Trophoblast cell (in vitro differentiated cells and primary cell): Measurements from ENCODE around the gene UBIAD1.

Source experiments
- DNase-seq, 2 donors: peaks; one replicate each; pipeline ENCODE4 v3.0.0-alpha.2; 2016
- H2AFZ ChIP-seq: 2 replicates; pipeline ENCODE4 v1.6.1; 2013; ENCODE audit warnings: low read length, moderate library complexity, mild to moderate bottlenecking; ENCODE audit not compliant: insufficient read depth, poor library complexity
- H2AK5ac ChIP-seq: 2 replicates; pipeline ENCODE4 v1.6.1; 2013; ENCODE audit warnings: mild to moderate bottlenecking, low read length
- H2BK120ac ChIP-seq: 2 replicates; pipeline ENCODE4 v1.6.1; 2013; ENCODE audit warnings: low read length, mild to moderate bottlenecking, moderate library complexity; ENCODE audit not compliant: insufficient read depth, poor library complexity
- H2BK12ac ChIP-seq: 2 replicates; pipeline ENCODE4 v1.6.1; 2013; ENCODE audit warnings: mild to moderate bottlenecking, low read length, moderate library complexity
- H2BK5ac ChIP-seq: 2 replicates; pipeline ENCODE4 v1.6.1; 2013; ENCODE audit warnings: low read length, low read depth, moderate library complexity, mild to moderate bottlenecking; ENCODE audit not compliant: poor library complexity
- H3K14ac ChIP-seq: 2 replicates; pipeline ENCODE4 v1.6.1; 2013; ENCODE audit warnings: mild to moderate bottlenecking, low read length
- H3K18ac ChIP-seq: 2 replicates; pipeline ENCODE4 v1.6.1; 2013; ENCODE audit warnings: mild to moderate bottlenecking, low read length
- H3K23ac ChIP-seq: 2 replicates; pipeline ENCODE4 v1.6.1; 2013; ENCODE audit warnings: low read length
- H3K27ac ChIP-seq: 2 replicates; pipeline ENCODE4 v1.5.1; 2013; ENCODE audit warnings: low read depth, mild to moderate bottlenecking, inconsistent platforms, low read length, moderate library complexity
- H3K27me3 ChIP-seq: 2 replicates; pipeline ENCODE4 v1.6.1; 2013; ENCODE audit warnings: inconsistent platforms, mild to moderate bottlenecking, low read length, moderate library complexity; ENCODE audit not compliant: insufficient read depth
- H3K36me3 ChIP-seq, 2 experiments: 1 replicate in 1 of 2; 2 replicates in 1 of 2; pipeline ENCODE4 v1.6.1; 2013; ENCODE audit warnings: low read length in 2 of 2, mild to moderate bottlenecking in 2 of 2, moderate library complexity in 1 of 2; ENCODE audit not compliant: insufficient read depth in 2 of 2, control insufficient read depth in 1 of 2
- H3K4ac ChIP-seq: 2 replicates; pipeline ENCODE4 v1.6.1; 2013; ENCODE audit warnings: low read depth, mild to moderate bottlenecking, low read length, moderate library complexity
- H3K4me1 ChIP-seq, 2 experiments: 1 replicate in 1 of 2; 2 replicates in 1 of 2; pipeline ENCODE4 v1.6.1; 2013; ENCODE audit warnings: low read length in 2 of 2, mild to moderate bottlenecking in 2 of 2, moderate library complexity in 1 of 2; ENCODE audit not compliant: insufficient read depth in 2 of 2, control insufficient read depth in 1 of 2
- H3K4me2 ChIP-seq: 2 replicates; pipeline ENCODE4 v1.6.1; 2013; ENCODE audit warnings: inconsistent platforms, mild to moderate bottlenecking, low read length, moderate library complexity
- H3K4me3 ChIP-seq: 2 replicates; pipeline ENCODE4 v1.5.1; 2013; ENCODE audit warnings: mild to moderate bottlenecking, low read depth, low read length, inconsistent platforms
- H3K79me1 ChIP-seq: one replicate; pipeline ENCODE4 v1.6.1; 2013; ENCODE audit warnings: low read length
- H3K79me2 ChIP-seq: 2 replicates; pipeline ENCODE4 v1.6.1; 2013; ENCODE audit warnings: low read length, mild to moderate bottlenecking; ENCODE audit not compliant: control insufficient read depth, insufficient read depth, poor library complexity
- H3K9ac ChIP-seq: 2 replicates; pipeline ENCODE4 v1.6.1; 2013; ENCODE audit warnings: mild to moderate bottlenecking, low read length
- H3K9me3 ChIP-seq: 2 replicates; pipeline ENCODE4 v1.6.1; 2013; ENCODE audit warnings: low read depth, mild to moderate bottlenecking, control low read depth, inconsistent platforms, low read length; ENCODE audit not compliant: insufficient read depth
- H4K12ac ChIP-seq: 2 replicates; pipeline ENCODE4 v1.6.1; 2013; ENCODE audit warnings: low read depth, mild to moderate bottlenecking, low read length, moderate library complexity
- H4K8ac ChIP-seq: 2 replicates; pipeline ENCODE4 v1.6.1; 2013; ENCODE audit warnings: low read depth, mild to moderate bottlenecking, low read length, moderate library complexity
- H4K91ac ChIP-seq: one replicate; pipeline ENCODE4 v1.6.1; 2013; ENCODE audit warnings: low read depth, mild to moderate bottlenecking, low read length, moderate library complexity
- WGBS: extraction: QIAGEN DNeasy Blood & Tissue Kit; methylation state at CpG from one replicate; pipeline ENCODE4 v1.1.7; 2013; ENCODE audit warnings: missing lambda C conversion rate; ENCODE audit not compliant: insufficient read length, insufficient coverage; ENCODE audit errors: extremely low coverage; 5-methylcytosine and 5-hydroxymethylcytosine counted together

The UBIAD1 gene

GRCh38 chr1:11237356-11237755 lies 35.6 kb upstream of the UBIAD1 start:
- Histone ChIP-seq H3K9ac (no peak overlapping the region), H3K14ac (no peak overlapping the region), H4K12ac (no peak overlapping the region), H3K23ac (no peak overlapping the region), H4K91ac (no peak overlapping the region), H3K79me1 (no peaks in the 10 kb centered on the region), H2BK12ac (no peak overlapping the region), H3K4ac (no peak overlapping the region), H3K18ac (no peak overlapping the region), H3K27ac (no peak overlapping the region), H3K4me2 (no peak overlapping the region), H3K27me3 (no peaks in the 10 kb centered on the region), H2BK120ac (no peak overlapping the region), H2BK5ac (no peak overlapping the region), H3K36me3 (peaks cover 32 to 55% of the 10 kb centered on the region in 2 experiments), H3K9me3 (peaks cover 2% of the 10 kb centered on the region), H4K8ac (no peak overlapping the region), H2AFZ (no peak overlapping the region), H3K4me1 (no peaks in the 10 kb centered on the region), H3K4me3 (no peak overlapping the region), H3K79me2 (no peaks in the 10 kb centered on the region), H2AK5ac (no peak overlapping the region)
- DNase-seq, result no peak
- WGBS, result no CpG with 5 or more reads among the region's 6 CpGs

GRCh38 chr1:11238311-11238710 lies 34.7 kb upstream of the UBIAD1 start:
- H3K18ac ChIP-seq, result no peak overlapping the region
- no peaks in the 10 kb centered on the region for H3K79me2 ChIP-seq
- H2AFZ ChIP-seq, result no peak overlapping the region
- no peak for DNase-seq
- H4K12ac ChIP-seq, result no peak overlapping the region
- no peaks in the 10 kb centered on the region for H3K4me1 ChIP-seq
- no peaks in the 10 kb centered on the region for H3K79me1 ChIP-seq
- no peak overlapping the region for H3K4ac ChIP-seq
- no peak overlapping the region for H3K4me2 ChIP-seq
- no peak overlapping the region for H4K91ac ChIP-seq
- no peak overlapping the region for H2BK5ac ChIP-seq
- no peaks in the 10 kb centered on the region for H3K27me3 ChIP-seq
- no peak overlapping the region for H3K27ac ChIP-seq
- H2BK12ac ChIP-seq, result no peak overlapping the region
- no peak overlapping the region for H2BK120ac ChIP-seq
- H3K23ac ChIP-seq, result no peak overlapping the region
- H4K8ac ChIP-seq, result no peak overlapping the region
- H3K36me3 ChIP-seq, result peaks cover 33 to 59% of the 10 kb centered on the region in 2 experiments
- no peak overlapping the region for H3K4me3 ChIP-seq
- peaks cover 2% of the 10 kb centered on the region for H3K9me3 ChIP-seq
- no peak overlapping the region for H3K9ac ChIP-seq
- H3K14ac ChIP-seq, result no peak overlapping the region
- no CpG with 5 or more reads among the region's 7 CpGs for WGBS
- H2AK5ac ChIP-seq, result no peak overlapping the region

GRCh38 chr1:11245248-11245647 lies 27.8 kb upstream of the UBIAD1 start:
- H3K79me2 ChIP-seq, result no peaks in the 10 kb centered on the region
- whole genome bisulfite sequencing, result no CpG with 5 or more reads among the region's 3 CpGs
- no peak overlapping the region for H2BK5ac ChIP-seq
- no peaks in the 10 kb centered on the region for H3K79me1 ChIP-seq
- no peak overlapping the region for H3K27ac ChIP-seq
- no peak overlapping the region for H2AFZ ChIP-seq
- no peak overlapping the region for H3K23ac ChIP-seq
- no peak overlapping the region for H3K4ac ChIP-seq
- no peak overlapping the region for H2BK120ac ChIP-seq
- no peak overlapping the region for H3K9ac ChIP-seq
- peaks cover 30 to 46% of the 10 kb centered on the region in 2 experiments for H3K36me3 ChIP-seq
- no peaks in the 10 kb centered on the region for H3K9me3 ChIP-seq
- H3K27me3 ChIP-seq, result no peaks in the 10 kb centered on the region
- H4K91ac ChIP-seq, result no peak overlapping the region
- no peak overlapping the region for H3K4me3 ChIP-seq
- H4K8ac ChIP-seq, result no peak overlapping the region
- H3K18ac ChIP-seq, result no peak overlapping the region
- no peak for DNase-seq
- no peak overlapping the region for H2BK12ac ChIP-seq
- no peak overlapping the region for H4K12ac ChIP-seq
- H3K4me2 ChIP-seq, result no peak overlapping the region
- no peaks in the 10 kb centered on the region for H3K4me1 ChIP-seq
- H3K14ac ChIP-seq, result no peak overlapping the region
- no peak overlapping the region for H2AK5ac ChIP-seq

GRCh38 chr1:11245904-11246719 lies 26.9 kb upstream of the UBIAD1 start:
- Histone ChIP-seq H3K36me3 (peaks cover 31 to 50% of the 10 kb centered on the region in 2 experiments), H2BK120ac (no peak overlapping the region), H4K8ac (no peak overlapping the region), H3K79me2 (no peaks in the 10 kb centered on the region), H3K23ac (no peak overlapping the region), H3K4me1 (no peaks in the 10 kb centered on the region), H2BK5ac (no peak overlapping the region), H3K27ac (no peak overlapping the region), H3K27me3 (no peaks in the 10 kb centered on the region), H3K4me2 (no peak overlapping the region), H2AFZ (no peak overlapping the region), H4K91ac (no peak overlapping the region), H3K9me3 (no peaks in the 10 kb centered on the region), H4K12ac (no peak overlapping the region), H3K79me1 (no peaks in the 10 kb centered on the region), H3K4me3 (no peak overlapping the region), H3K14ac (no peak overlapping the region), H3K18ac (no peak overlapping the region), H2AK5ac (no peak overlapping the region), H3K4ac (no peak overlapping the region), H2BK12ac (no peak overlapping the region), H3K9ac (no peak overlapping the region)
- no peak for DNase-seq
- no CpG with 5 or more reads among the region's 7 CpGs for WGBS
